ENCODE data around the gene USP1.

GRCh38 chr1:62428351-62428750 lies 8.5 kb upstream of the USP1 start:
- TF ChIP-seq CTCF (conservative IDR thresholded peaks at IDR 0.05; ENCODE audit: low read depth, low read length) (no peak), POLR2A (IDR thresholded peaks at IDR 0.05; ENCODE audit: low read depth, low read length) (no peak), BHLHE40 (IDR thresholded peaks at IDR 0.05; ENCODE audit: low read depth, low read length) (no peak), SMC3 (IDR thresholded peaks at IDR 0.05; ENCODE audit: low read depth, low read length) (no peak), USF2 (IDR thresholded peaks at IDR 0.05; ENCODE audit: low read depth, low read length) (no peak)

Measured in IMR-90 (cell line).